ENCODE measurements around the gene ARHGAP12. TPM values are rescaled to one million over a fixed set of nuclear protein-coding genes. Genes with fewer than 3 reads are reported as not detected.

ARHGAP12 gene
- total RNA-seq, 2 donors from 2014 or later: 34.3 to 44.9 TPM

DNA sequence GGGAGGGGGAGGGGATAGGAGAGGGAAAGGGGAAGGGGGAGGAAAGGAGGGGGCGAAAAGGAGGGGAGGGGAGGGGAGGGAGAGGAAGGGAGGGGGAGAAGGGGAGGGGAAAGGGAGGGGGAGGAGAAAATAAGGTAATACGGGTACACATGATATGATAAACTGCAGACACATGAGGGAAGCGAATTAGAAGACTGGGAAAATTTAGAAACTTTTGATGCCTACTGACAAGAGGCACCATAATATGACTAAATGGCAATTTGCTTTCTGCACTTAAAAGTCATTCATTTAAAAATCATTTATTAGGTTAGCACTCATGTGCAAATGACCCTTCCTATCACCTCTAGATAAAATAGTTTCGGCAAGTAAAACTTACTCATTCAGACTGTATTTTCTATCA, 73.6 kb downstream of the ARHGAP12 start:
- Histone ChIP-seq H3K27me3 (replicated peaks; ENCODE audit: insufficient read depth) (no peaks in the 10 kb centered on the region), H3K4me1 (replicated peaks) (no peaks in the 10 kb centered on the region), H3K36me3 (no peaks in the 10 kb centered on the region), H3K9me3 (no peaks in the 10 kb centered on the region), H3K4me3 (no peak overlapping the region), H3K27ac (no peak overlapping the region)
- TF ChIP-seq, protein P1, sequence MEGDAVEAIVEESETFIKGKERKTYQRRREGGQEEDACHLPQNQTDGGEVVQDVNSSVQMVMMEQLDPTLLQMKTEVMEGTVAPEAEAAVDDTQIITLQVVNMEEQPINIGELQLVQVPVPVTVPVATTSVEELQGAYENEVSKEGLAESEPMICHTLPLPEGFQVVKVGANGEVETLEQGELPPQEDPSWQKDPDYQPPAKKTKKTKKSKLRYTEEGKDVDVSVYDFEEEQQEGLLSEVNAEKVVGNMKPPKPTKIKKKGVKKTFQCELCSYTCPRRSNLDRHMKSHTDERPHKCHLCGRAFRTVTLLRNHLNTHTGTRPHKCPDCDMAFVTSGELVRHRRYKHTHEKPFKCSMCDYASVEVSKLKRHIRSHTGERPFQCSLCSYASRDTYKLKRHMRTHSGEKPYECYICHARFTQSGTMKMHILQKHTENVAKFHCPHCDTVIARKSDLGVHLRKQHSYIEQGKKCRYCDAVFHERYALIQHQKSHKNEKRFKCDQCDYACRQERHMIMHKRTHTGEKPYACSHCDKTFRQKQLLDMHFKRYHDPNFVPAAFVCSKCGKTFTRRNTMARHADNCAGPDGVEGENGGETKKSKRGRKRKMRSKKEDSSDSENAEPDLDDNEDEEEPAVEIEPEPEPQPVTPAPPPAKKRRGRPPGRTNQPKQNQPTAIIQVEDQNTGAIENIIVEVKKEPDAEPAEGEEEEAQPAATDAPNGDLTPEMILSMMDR (IDR thresholded peaks at IDR 0.05): no peak
- no peak for TF ChIP-seq POLR2A (IDR thresholded peaks at IDR 0.05)
- no peak for TF ChIP-seq POLR2AphosphoS5 (IDR thresholded peaks at IDR 0.05)
- WGBS: 94% methylated on average over 4 of the region's 4 CpGs
- no peak for DNase-seq (ENCODE audit: low spot score)
- intact Hi-C loops (cut with DNase I): no loop called here

DNA sequence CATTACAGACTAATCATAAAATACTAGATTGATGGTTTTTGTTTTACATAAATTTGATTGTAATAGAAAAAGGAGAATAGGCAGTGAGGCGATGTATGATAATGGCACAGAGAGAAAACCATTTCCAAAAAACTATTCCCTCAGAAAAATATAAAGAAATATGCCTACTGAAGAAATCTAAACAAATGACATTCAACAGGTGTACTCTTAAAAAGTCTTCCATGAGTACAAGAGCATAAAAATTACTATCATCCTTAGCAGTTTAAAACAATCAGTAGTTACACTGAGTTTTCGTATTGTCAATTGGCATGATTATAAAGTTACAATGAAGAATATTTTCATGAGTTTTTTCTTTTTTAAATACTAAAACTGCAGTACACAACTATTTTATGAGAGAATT, 75.0 kb downstream of the ARHGAP12 start:
- Histone ChIP-seq H3K4me1 (replicated peaks) (no peaks in the 10 kb centered on the region), H3K9me3 (no peaks in the 10 kb centered on the region), H3K27ac (no peak overlapping the region), H3K36me3 (no peaks in the 10 kb centered on the region), H3K4me3 (no peak overlapping the region), H3K27me3 (replicated peaks; ENCODE audit: insufficient read depth) (no peaks in the 10 kb centered on the region)
- intact Hi-C loops (cut with DNase I): no loop called here
- TF ChIP-seq, protein P1 (IDR thresholded peaks at IDR 0.05): no peak
- TF ChIP-seq POLR2A (IDR thresholded peaks at IDR 0.05) (no peak), POLR2AphosphoS5 (IDR thresholded peaks at IDR 0.05) (no peak)
- 68% methylated on average over 2 of the region's 2 CpGs for WGBS
- no peak for DNase-seq (ENCODE audit: low spot score)

DNA sequence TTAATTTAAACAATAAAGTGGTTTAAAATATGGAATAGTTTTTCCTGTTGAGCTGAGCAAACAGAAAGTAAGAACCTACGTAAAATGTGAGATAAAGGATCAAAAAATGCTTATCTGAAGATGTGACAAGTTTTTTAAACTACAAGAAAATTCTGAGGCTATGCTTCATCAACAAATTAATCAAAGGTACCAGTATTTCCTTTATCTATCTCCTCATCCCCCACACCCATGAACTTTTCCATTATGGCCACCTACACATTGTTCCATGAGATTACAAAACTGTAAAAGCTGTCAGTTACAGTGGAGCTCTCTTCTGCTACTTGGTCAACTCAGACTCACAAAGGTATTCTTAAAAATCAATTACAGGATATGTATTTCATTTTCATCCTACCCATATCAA, 77.4 kb downstream of the ARHGAP12 start:
- intact Hi-C loops (cut with DNase I): no loop called here
- H3K4me3 ChIP-seq: no peak overlapping the region
- no peak for TF ChIP-seq POLR2A (IDR thresholded peaks at IDR 0.05)
- TF ChIP-seq, protein P1 (IDR thresholded peaks at IDR 0.05): no peak
- TF ChIP-seq POLR2AphosphoS5 (IDR thresholded peaks at IDR 0.05): no peak
- H3K9me3 ChIP-seq: no peaks in the 10 kb centered on the region
- 76% methylated on average over 1 of the region's 1 CpG for WGBS
- no peaks in the 10 kb centered on the region for H3K4me1 ChIP-seq (replicated peaks)
- no peak overlapping the region for H3K27ac ChIP-seq
- no peaks in the 10 kb centered on the region for H3K36me3 ChIP-seq
- no peak for DNase-seq (ENCODE audit: low spot score)
- H3K27me3 ChIP-seq (replicated peaks; ENCODE audit: insufficient read depth): no peaks in the 10 kb centered on the region

DNA sequence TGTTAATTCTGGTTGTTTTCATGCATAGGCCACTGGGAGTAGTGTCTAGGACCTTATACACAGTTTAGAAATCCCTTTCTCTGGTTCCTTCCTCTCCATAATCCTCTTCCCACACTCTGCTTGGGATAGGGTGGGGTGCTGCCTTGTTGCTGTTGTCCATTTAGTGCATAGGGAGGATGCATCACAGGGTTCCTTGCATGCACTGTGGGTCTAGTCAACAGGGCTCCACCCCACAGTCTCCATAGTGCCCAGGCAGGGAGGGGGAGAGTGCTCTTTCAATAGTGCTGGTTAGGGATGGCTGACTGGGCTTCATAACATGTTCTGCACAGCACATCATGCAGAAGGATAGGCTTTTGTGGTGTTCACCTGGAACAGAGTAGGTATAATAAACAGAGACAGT, 81.1 kb downstream of the ARHGAP12 start:
- no peaks in the 10 kb centered on the region for H3K36me3 ChIP-seq
- intact Hi-C loops (cut with DNase I): no loop called here
- no peaks in the 10 kb centered on the region for H3K4me1 ChIP-seq (replicated peaks)
- no peak for DNase-seq (ENCODE audit: low spot score)
- no peak overlapping the region for H3K4me3 ChIP-seq
- H3K27me3 ChIP-seq (replicated peaks; ENCODE audit: insufficient read depth): no peaks in the 10 kb centered on the region
- no peak overlapping the region for H3K27ac ChIP-seq
- no peaks in the 10 kb centered on the region for H3K9me3 ChIP-seq
- TF ChIP-seq POLR2AphosphoS5 (IDR thresholded peaks at IDR 0.05): no peak
- TF ChIP-seq, protein P1 (IDR thresholded peaks at IDR 0.05): no peak
- no peak for TF ChIP-seq POLR2A (IDR thresholded peaks at IDR 0.05)

- WGBS: 93% methylated on average over 7 of the region's 7 CpGs
- DNase-seq (ENCODE audit: low spot score): no peak
- no peak overlapping the region for H3K27ac ChIP-seq
- TF ChIP-seq POLR2AphosphoS5 (IDR thresholded peaks at IDR 0.05) (no peak), POLR2A (IDR thresholded peaks at IDR 0.05) (no peak)
- TF ChIP-seq, protein P1 (IDR thresholded peaks at IDR 0.05): no peak
- no peaks in the 10 kb centered on the region for H3K4me1 ChIP-seq (replicated peaks)
- no peaks in the 10 kb centered on the region for H3K36me3 ChIP-seq
- no peak overlapping the region for H3K4me3 ChIP-seq
- H3K9me3 ChIP-seq: no peaks in the 10 kb centered on the region
- intact Hi-C loops (cut with DNase I): loop anchor here (10.0 kb wide), 1 partner anchor 106 kb away; no protein-coding TSS in a partner anchor
- no peaks in the 10 kb centered on the region for H3K27me3 ChIP-seq (replicated peaks; ENCODE audit: insufficient read depth)
Observed at GRCh38 chr10:31838709-31839108, 89.9 kb downstream of the ARHGAP12 start.

Data from prostate gland (tissue), 2 donors.